Adrenal gland (tissue), 5 donors: ENCODE results near the gene SRRT.

Experiments
- CTCF ChIP-seq, 6 experiments: fragments of 450-650 bp in 4 of 6; fragments of 200-600 bp in 2 of 6; sonication (generic) in 1 of 6; IDR thresholded peaks; 1 replicate in 5 of 6; 2 replicates in 1 of 6; pipeline versions ENCODE4 v1.5.1 to v1.8.0; 2016 to 2021; ENCODE audit warnings: antibody characterized with exemption in 6 of 6, mild to moderate bottlenecking in 2 of 6, moderate library complexity in 1 of 6
- POLR2A ChIP-seq, 2 donors: fragments of 450-650 bp; IDR thresholded peaks; one replicate each; pipeline ENCODE4 v1.6.1; 2017; ENCODE audit warnings: antibody characterized with exemption in 2 of 2, mild to moderate bottlenecking in 2 of 2, moderate library complexity in 1 of 2
- donor health status: DM: no; HTN: no; CAD: no.

GRCh38 chr7:100863406-100863950, 11.4 kb upstream of the SRRT start:
- TF ChIP-seq CTCF (IDR thresholded peaks at IDR 0.05): no peak
- no peak for TF ChIP-seq POLR2A (IDR thresholded peaks at IDR 0.05)
